HepG2 (cell line): ENCODE results near the gene HDAC3. TPM values are rescaled to one million over a fixed set of nuclear protein-coding genes. Genes with fewer than 3 reads are reported as not detected.
A peak's percentile ranks its signal among the peaks of the same experiment; 100 is the strongest.

Experiments
- BORCS8-MEF2B ChIP-seq: sonication (generic); formaldehyde crosslinking; IDR thresholded peaks from 2 replicates; pipeline ENCODE4 v1.8.0; 2022; ENCODE audit warnings: mild to moderate bottlenecking, missing genetic modification reagents
- ISL2 ChIP-seq: sonication (generic); formaldehyde crosslinking; IDR thresholded peaks from 2 replicates; pipeline ENCODE4 v1.5.0; 2020; ENCODE audit warnings: missing genetic modification reagents
- JDP2 ChIP-seq: sonication (generic); formaldehyde crosslinking; IDR thresholded peaks from 2 replicates; pipeline ENCODE4 v1.8.1; 2022; ENCODE audit warnings: missing genetic modification reagents, borderline replicate concordance
- KDM5B ChIP-seq: sonication (generic); formaldehyde crosslinking; IDR thresholded peaks from 2 replicates; pipeline ENCODE4 v1.4.0; 2020; ENCODE audit warnings: missing genetic modification reagents, mild to moderate bottlenecking, borderline replicate concordance
- LRRFIP1 ChIP-seq: sonication (generic); formaldehyde crosslinking; conservative IDR thresholded peaks from 2 replicates; pipeline ENCODE4 v1.4.0; 2020; ENCODE audit warnings: missing genetic modification reagents
- NFKBIZ ChIP-seq: IDR thresholded peaks from 2 replicates; pipeline ENCODE4 v1.6.1; 2018; ENCODE audit warnings: missing genetic modification reagents, missing compliant biosample characterization
- REST ChIP-seq, 2 experiments: IDR thresholded peaks; 2 replicates each; pipeline ENCODE4 v1.6.1; 2011 to 2012; ENCODE audit warnings: low read length in 2 of 2, borderline replicate concordance in 1 of 2, low read depth in 1 of 2, mild to moderate bottlenecking in 1 of 2, moderate library complexity in 1 of 2
- RFX5 ChIP-seq: IDR thresholded peaks from 2 replicates; pipeline ENCODE4 v1.6.1; 2011; ENCODE audit warnings: low read depth, low read length, improper control_type of control experiment
- RORA ChIP-seq: sonication (generic); formaldehyde crosslinking; IDR thresholded peaks from 2 replicates; pipeline ENCODE4 v1.5.0; 2020; ENCODE audit warnings: mild to moderate bottlenecking, missing genetic modification reagents, moderate library complexity
- SIN3A ChIP-seq: IDR thresholded peaks from 2 replicates; pipeline ENCODE4 v1.6.1; 2011; ENCODE audit warnings: low read depth, mild to moderate bottlenecking, control low read depth, low read length, borderline replicate concordance
- SMAD1 ChIP-seq: sonication (generic); formaldehyde crosslinking; IDR thresholded peaks from 2 replicates; pipeline ENCODE4 v1.4.0; 2020; ENCODE audit warnings: missing genetic modification reagents, low read depth, mild to moderate bottlenecking, borderline replicate concordance
- TARDBP ChIP-seq: sonication (generic); formaldehyde crosslinking; IDR thresholded peaks from 2 replicates; pipeline ENCODE4 v1.8.0; 2022; ENCODE audit warnings: mild to moderate bottlenecking, missing genetic modification reagents
- TRAFD1 ChIP-seq: sonication (generic); formaldehyde crosslinking; IDR thresholded peaks from 2 replicates; pipeline ENCODE4 v1.5.1; 2020; ENCODE audit warnings: missing genetic modification reagents, mild to moderate bottlenecking, borderline replicate concordance
- ZNF264 ChIP-seq: sonication (generic); formaldehyde crosslinking; IDR thresholded peaks from 2 replicates; pipeline ENCODE4 v1.4.0; 2020; ENCODE audit warnings: missing genetic modification reagents
- ZNF414 ChIP-seq: sonication (generic); formaldehyde crosslinking; IDR thresholded peaks from 2 replicates; pipeline ENCODE4 v1.5.0; 2020; ENCODE audit warnings: missing genetic modification reagents
- ZNF605 ChIP-seq: sonication (generic); formaldehyde crosslinking; IDR thresholded peaks from 2 replicates; pipeline ENCODE4 v1.8.0; 2022; ENCODE audit warnings: mild to moderate bottlenecking, missing genetic modification reagents
- ZNF674 ChIP-seq: sonication (generic); formaldehyde crosslinking; IDR thresholded peaks from 2 replicates; pipeline ENCODE4 v1.5.0; 2020; ENCODE audit warnings: low read depth, mild to moderate bottlenecking, missing genetic modification reagents
- ZNF850 ChIP-seq: sonication (generic); formaldehyde crosslinking; conservative IDR thresholded peaks from 2 replicates; pipeline ENCODE4 v1.9.0; 2021; ENCODE audit warnings: mild to moderate bottlenecking, missing genetic modification reagents
- ZSCAN12 ChIP-seq: sonication (generic); formaldehyde crosslinking; IDR thresholded peaks from 2 replicates; pipeline ENCODE4 v1.9.0; 2021; ENCODE audit warnings: mild to moderate bottlenecking, missing genetic modification reagents
- polyA plus RNA-seq, 8 experiments: library from polyadenylated mRNA; depleted of rRNA in 3 of 8; stranded (reverse) in 7 of 8; unstranded in 1 of 8; fragments of >200 nt; fragmentation: Illumina TruSeq in 4 of 8; extraction: Trizol in 4 of 8; gene quantifications; 2 replicates each; pipeline versions ENCODE4 v1.2.1 to v1.2.3, GENCODE V29; 2011 to 2016; ENCODE audit warnings: low read depth in 4 of 8, missing spikeins in 1 of 8, mixed read lengths in 1 of 8; ENCODE audit not compliant: insufficient read depth in 1 of 8
- total RNA-seq, 5 experiments: library from RNA; depleted of rRNA; stranded (reverse); fragments of >200 nt; fragmentation: Illumina TruSeq; extraction: Trizol; gene quantifications; 2 replicates each; pipeline ENCODE4 v1.2.3, GENCODE V29; 2016; ENCODE audit warnings: low read depth in 1 of 5

HDAC3 gene
- total and polyA plus RNA-seq, 2 of the 13 experiments (the other 11 are each of a cell fraction or from before 2014, with no cell fraction given): 84.0 to 94.1 TPM

GRCh38 chr5:141637767-141638419 is 1.2 kb upstream of the HDAC3 start (continued):
- no peak for TF ChIP-seq LRRFIP1 (CRISPR knock-in tag)
- TF ChIP-seq JDP2 (CRISPR knock-in tag): no peak
- 0 out of 2 replicates have a peak, but pooled peaks have one; percentile 10 for TF ChIP-seq TRAFD1 (CRISPR knock-in tag)
- no peak; the same call in 1 of the 2 replicates for TF ChIP-seq BORCS8-MEF2B (CRISPR knock-in tag)
- no peak for TF ChIP-seq TARDBP (CRISPR knock-in tag)
- TF ChIP-seq NFKBIZ: no peak
- TF ChIP-seq RORA: no peak
- no peak for TF ChIP-seq ISL2 (CRISPR knock-in tag)
- TF ChIP-seq ZNF264 (CRISPR knock-in tag): no peak
- TF ChIP-seq RFX5: no peak
- TF ChIP-seq ZNF850 (CRISPR knock-in tag): no peak
- no peak for TF ChIP-seq ZNF605 (CRISPR knock-in tag)
- TF ChIP-seq SIN3A: peak; percentile 66; the same call in 1 of the 2 replicates
- TF ChIP-seq SMAD1 (CRISPR knock-in tag): 0 out of 2 replicates have a peak, but pooled peaks have one; percentile 25
- peak; percentile 66 to 92 for TF ChIP-seq REST (IDR thresholded peaks at IDR 0.05; ENCODE audit: borderline replicate concordance in 1 of 2, low read depth in 1 of 2, low read length in 2 of 2)
- no peak for TF ChIP-seq ZNF414 (CRISPR knock-in tag)
- TF ChIP-seq KDM5B (CRISPR knock-in tag): no peak; the same call in 1 of the 2 replicates
- no peak for TF ChIP-seq ZNF674 (CRISPR knock-in tag)
- no peak for TF ChIP-seq ZSCAN12 (CRISPR knock-in tag)
